Transverse colon (tissue), 4 donors: ENCODE data around the gene SMARCD1. TPM values are rescaled to one million over a fixed set of nuclear protein-coding genes. Genes with fewer than 3 reads are reported as not detected.
"Not testable (repeated sequence)": the region's sequence is repeated elsewhere in the genome, so short reads cannot be mapped to it uniquely, and the experiment has no call there.

Source experiments
- DNase-seq: peaks from one replicate; pipeline ENCODE4 v3.0.0-alpha.2; 2019
- H3K27ac ChIP-seq, 4 donors: fragments of 200-600 bp; sonication (generic); 2 replicates each; pipeline ENCODE4 v1.5.1; 2016 to 2018; ENCODE audit warnings: inconsistent platforms in 4 of 4
- H3K27me3 ChIP-seq: fragments of 200-600 bp; sonication (generic); 2 replicates; pipeline ENCODE4 v1.5.1; 2017; ENCODE audit warnings: inconsistent platforms
- H3K36me3 ChIP-seq, 4 donors: fragments of 200-600 bp; sonication (generic); 2 replicates each; pipeline ENCODE4 v1.5.1; 2017 to 2019; ENCODE audit warnings: inconsistent platforms in 4 of 4
- H3K4me1 ChIP-seq, 4 donors: fragments of 200-600 bp; sonication (generic); 2 replicates each; pipeline ENCODE4 v1.5.1; 2017 to 2020; ENCODE audit warnings: inconsistent platforms in 4 of 4
- H3K4me3 ChIP-seq, 4 donors: fragments of 200-600 bp; sonication (generic); 1 replicate in 1 of 4; 2 replicates in 3 of 4; pipeline versions ENCODE4 v1.5.1 to v1.6.1; 2017 to 2019; ENCODE audit warnings: inconsistent platforms in 4 of 4
- H3K9me3 ChIP-seq, 2 donors: fragments of 200-600 bp; sonication (generic); 2 replicates each; pipeline ENCODE4 v1.5.1; 2017 to 2019; ENCODE audit warnings: inconsistent platforms in 2 of 2
- EP300 ChIP-seq: sonication (generic); formaldehyde crosslinking; IDR thresholded peaks from one replicate; pipeline ENCODE4 v1.6.1; 2017; ENCODE audit warnings: antibody characterized with exemption, low read depth
- POLR2A ChIP-seq: fragments of 450-650 bp; IDR thresholded peaks from one replicate; pipeline ENCODE4 v1.6.1; 2016; ENCODE audit warnings: antibody characterized with exemption, mild to moderate bottlenecking, moderate library complexity
- POLR2AphosphoS5 ChIP-seq, 3 donors: sonication (generic); formaldehyde crosslinking; IDR thresholded peaks; one replicate each; pipeline ENCODE4 v1.6.1; 2016; ENCODE audit warnings: antibody characterized with exemption in 3 of 3
- WGBS, 2 donors: methylation state at CpG; one replicate each; pipeline ENCODE4 v1.1.5; 2018; ENCODE audit warnings: low coverage in 1 of 2; 5-methylcytosine and 5-hydroxymethylcytosine counted together
- in situ Hi-C, 4 donors: fragments of 200-750 bp; cut with MboI; loops; one replicate each; pipeline versions ENCODE4 v1.15.0 to v1.15.1; 2017; ENCODE audit warnings: low sequenced_read_pairs in 3 of 4, low pct_ligation_motif_present in 1 of 4, low pct_unique_long_range_greater_than_20kb in 1 of 4
- intact Hi-C: fragments of 100-400 bp; cut with DNase I; formaldehyde crosslinking; loops from one replicate; pipeline ENCODE4 v1.15.1; 2023; ENCODE audit warnings: low total_unique reads
- total RNA-seq, 4 donors: library from RNA; depleted of rRNA; stranded (reverse); fragments of >200 nt; gene quantifications; one replicate each; pipeline ENCODE4 v1.1.0, GENCODE V29; 2016
- TF ChIP-seq, protein P1 (sequence below), 5 experiments: fragments of 200-600 bp in 3 of 5; fragments of 450-650 bp in 2 of 5; sonication (generic) in 3 of 5; IDR thresholded peaks; 1 replicate in 2 of 5; 2 replicates in 3 of 5; pipeline ENCODE4 v1.5.1; 2016 to 2017; ENCODE audit warnings: antibody characterized with exemption in 5 of 5, inconsistent platforms in 3 of 5, mild to moderate bottlenecking in 2 of 5, moderate library complexity in 1 of 5

Gene SMARCD1
- total RNA-seq, 4 donors from 2014 or later, result 23.7 to 52.4 (median 40.4) TPM

- DNase-seq, result no peak
- H3K4me3 ChIP-seq, result no peak overlapping the region
- in situ Hi-C loops (loop anchor here in 3 of 4 donors (25.0 kb wide), 2 partner anchors 108 to 233 kb away; no protein-coding TSS in a partner anchor), intact Hi-C loops (loop anchor here (5.0 to 10.0 kb wide), 2 partner anchors 98 to 1265 kb away; partner anchors contain the start of gene CACNB3)
- peaks cover 3 to 27% (median 12%) of the 10 kb centered on the region in 4 donors for H3K4me1 ChIP-seq
- H3K27ac ChIP-seq, result no peak overlapping the region
- H3K36me3 ChIP-seq, result no peaks in the 10 kb centered on the region
- H3K27me3 ChIP-seq, result no peaks in the 10 kb centered on the region
- TF ChIP-seq EP300, result no peak
- TF ChIP-seq, protein P1, sequence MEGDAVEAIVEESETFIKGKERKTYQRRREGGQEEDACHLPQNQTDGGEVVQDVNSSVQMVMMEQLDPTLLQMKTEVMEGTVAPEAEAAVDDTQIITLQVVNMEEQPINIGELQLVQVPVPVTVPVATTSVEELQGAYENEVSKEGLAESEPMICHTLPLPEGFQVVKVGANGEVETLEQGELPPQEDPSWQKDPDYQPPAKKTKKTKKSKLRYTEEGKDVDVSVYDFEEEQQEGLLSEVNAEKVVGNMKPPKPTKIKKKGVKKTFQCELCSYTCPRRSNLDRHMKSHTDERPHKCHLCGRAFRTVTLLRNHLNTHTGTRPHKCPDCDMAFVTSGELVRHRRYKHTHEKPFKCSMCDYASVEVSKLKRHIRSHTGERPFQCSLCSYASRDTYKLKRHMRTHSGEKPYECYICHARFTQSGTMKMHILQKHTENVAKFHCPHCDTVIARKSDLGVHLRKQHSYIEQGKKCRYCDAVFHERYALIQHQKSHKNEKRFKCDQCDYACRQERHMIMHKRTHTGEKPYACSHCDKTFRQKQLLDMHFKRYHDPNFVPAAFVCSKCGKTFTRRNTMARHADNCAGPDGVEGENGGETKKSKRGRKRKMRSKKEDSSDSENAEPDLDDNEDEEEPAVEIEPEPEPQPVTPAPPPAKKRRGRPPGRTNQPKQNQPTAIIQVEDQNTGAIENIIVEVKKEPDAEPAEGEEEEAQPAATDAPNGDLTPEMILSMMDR (IDR thresholded peaks at IDR 0.05), result no peak
- TF ChIP-seq POLR2AphosphoS5 (IDR thresholded peaks at IDR 0.05), result no peak
- TF ChIP-seq POLR2A, result no peak
- no peaks in the 10 kb centered on the region for H3K9me3 ChIP-seq
- 92 to 93% methylated on average over 2 to 5 of the region's 5 CpGs for WGBS, 2 donors
These were observed 5.4 kb upstream of the SMARCD1 start for GRCh38 chr12:50079771-50080170.

GRCh38 chr12:50081096-50081808, 3.9 kb upstream of the SMARCD1 start:
- no peak for DNase-seq
- H3K27ac ChIP-seq, result no peak overlapping the region
- 75 to 100% methylated on average over 1 to 42 of the region's 46 CpGs for WGBS, 2 donors
- TF ChIP-seq, protein P1 (IDR thresholded peaks at IDR 0.05), result no peak
- TF ChIP-seq EP300, result no peak
- no peak for TF ChIP-seq POLR2A
- no peak for TF ChIP-seq POLR2AphosphoS5 (IDR thresholded peaks at IDR 0.05)
- intact Hi-C loops, result loop anchor here (10.0 kb wide), 1 partner anchor 1266 kb away; the partner anchor contains the start of gene CACNB3
- in situ Hi-C loops, result loop anchor here in 3 of 4 donors (25.0 kb wide), 2 partner anchors 106 to 231 kb away; no protein-coding TSS in a partner anchor
- H3K36me3 ChIP-seq, result no peaks in the 10 kb centered on the region
- H3K27me3 ChIP-seq, result no peaks in the 10 kb centered on the region
- H3K4me1 ChIP-seq, result peaks cover 0 to 26% (median 10%) of the 10 kb centered on the region in 4 donors
- no peaks in the 10 kb centered on the region for H3K9me3 ChIP-seq
- H3K4me3 ChIP-seq, result no peak overlapping the region

DNA sequence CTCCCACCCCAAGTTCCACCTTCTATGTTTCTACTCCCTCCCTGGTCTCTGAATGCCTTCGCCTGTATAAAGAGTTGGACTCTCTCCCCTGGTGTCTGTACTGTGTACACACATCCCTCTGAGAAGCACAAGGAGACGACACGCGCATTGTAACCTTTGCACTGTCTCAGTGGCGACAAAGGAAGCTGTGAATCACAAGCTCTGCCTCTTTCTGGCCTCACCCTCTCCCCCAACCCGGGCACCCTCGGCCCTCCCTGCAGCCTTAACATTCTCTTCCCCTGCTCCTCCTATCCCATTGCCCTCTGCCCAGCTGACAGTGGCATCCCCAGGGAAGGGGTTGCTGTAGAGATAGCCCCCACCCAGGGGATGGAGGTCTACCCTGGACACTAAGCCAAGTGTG, 2.5 kb upstream of the SMARCD1 start:
- WGBS, 2 donors, result 20 to 57% methylated on average over 1 to 7 of the region's 7 CpGs
- Histone ChIP-seq H3K36me3 (no peaks in the 10 kb centered on the region), H3K4me1 (peaks cover 0 to 26% (median 10%) of the 10 kb centered on the region in 4 donors), H3K9me3 (no peaks in the 10 kb centered on the region), H3K27ac (peak overlapping the region in 3 of 4 donors; percentile 55 to 73 (median 59)), H3K4me3 (no peak overlapping the region), H3K27me3 (no peaks in the 10 kb centered on the region)
- intact Hi-C loops (loop anchor here (10.0 kb wide), 1 partner anchor 1268 kb away; the partner anchor contains the start of gene CACNB3), in situ Hi-C loops (loop anchor here in 3 of 4 donors (25.0 kb wide), 2 partner anchors 105 to 230 kb away; no protein-coding TSS in a partner anchor)
- TF ChIP-seq, protein P1 (IDR thresholded peaks at IDR 0.05), result peak in 3 of 5 experiments; percentile 10 to 57 (median 40)
- TF ChIP-seq EP300, result no peak
- peak; percentile 22 for TF ChIP-seq POLR2A
- peak in 2 of 3 donors; percentile 25 to 30 for TF ChIP-seq POLR2AphosphoS5 (IDR thresholded peaks at IDR 0.05)
- peak; percentile 75 for DNase-seq

DNA sequence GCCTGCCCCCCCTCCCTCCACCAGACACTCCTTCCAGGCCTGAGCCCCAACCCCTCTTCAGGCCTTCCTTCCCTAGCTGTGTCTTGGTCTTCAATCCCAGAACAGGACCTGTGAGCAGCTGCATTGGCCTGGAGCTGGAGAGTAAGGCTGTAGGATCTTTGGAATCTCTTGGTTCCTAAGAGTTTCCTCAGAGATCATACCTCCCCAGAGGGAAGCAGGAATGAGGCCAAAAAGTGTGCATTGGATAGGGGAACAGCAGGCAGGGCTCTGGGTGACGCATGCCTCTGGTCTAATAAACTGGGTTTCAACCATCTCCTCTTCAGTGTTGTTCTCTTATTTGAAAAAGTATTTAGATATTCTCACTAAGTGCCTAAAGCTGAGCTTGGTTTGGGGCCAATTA, 1.8 kb upstream of the SMARCD1 start:
- Histone ChIP-seq H3K36me3 (no peaks in the 10 kb centered on the region), H3K4me1 (peaks cover 0 to 26% (median 10%) of the 10 kb centered on the region in 4 donors), H3K27me3 (no peaks in the 10 kb centered on the region), H3K27ac (peak overlapping the region in 3 of 4 donors; percentile 55 to 73 (median 59)), H3K4me3 (no peak overlapping the region), H3K9me3 (no peaks in the 10 kb centered on the region)
- in situ Hi-C loops, result loop anchor here in 3 of 4 donors (25.0 kb wide), 2 partner anchors 104 to 229 kb away; no protein-coding TSS in a partner anchor
- DNase-seq, result no peak
- intact Hi-C loops, result loop anchor here (10.0 kb wide), 1 partner anchor 1268 kb away; the partner anchor contains the start of gene CACNB3
- TF ChIP-seq, protein P1 (IDR thresholded peaks at IDR 0.05), result no peak
- TF ChIP-seq POLR2A (no peak), POLR2AphosphoS5 (IDR thresholded peaks at IDR 0.05) (no peak), EP300 (no peak)
- 85% methylated on average over 1 of the region's 1 CpG; no CpG with 5 or more reads in 1 of the 2 donors for WGBS, 2 donors

DNA sequence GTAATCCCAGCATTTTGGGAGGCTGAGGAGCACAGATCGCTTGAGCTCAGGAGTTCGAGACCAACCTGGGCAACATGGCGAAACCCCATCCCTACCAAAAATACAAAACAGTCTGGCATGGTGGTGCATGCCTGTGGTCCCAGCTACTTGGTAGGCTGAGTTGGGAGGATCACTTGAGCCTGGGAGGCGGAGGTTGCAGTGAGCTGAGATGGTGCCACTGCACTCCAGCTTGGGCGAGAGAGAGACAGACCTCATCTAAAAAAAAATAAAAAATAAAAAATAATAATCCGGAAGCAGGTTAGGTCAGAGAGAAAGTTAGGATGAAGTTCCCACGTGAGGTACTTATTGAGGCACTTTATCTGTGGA, 750 bp upstream of the SMARCD1 start:
- not testable (repeated sequence) for H3K9me3 ChIP-seq, H3K36me3 ChIP-seq, H3K27me3 ChIP-seq, DNase-seq
- peak overlapping the region; percentile 95 to 99 (median 97) for H3K27ac ChIP-seq
- in situ Hi-C loops, result loop anchor here in 3 of 4 donors (25.0 kb wide), 2 partner anchors 103 to 228 kb away; no protein-coding TSS in a partner anchor
- 19 to 44% methylated on average over 5 to 7 of the region's 7 CpGs for WGBS, 2 donors
- intact Hi-C loops, result loop anchor here (10.0 kb wide), 1 partner anchor 1270 kb away; the partner anchor contains the start of gene CACNB3
- H3K4me3 ChIP-seq, result peak overlapping the region; percentile 88 to 98 (median 92)
- peaks cover 0 to 31% (median 10%) of the 10 kb centered on the region in 4 donors for H3K4me1 ChIP-seq
